Endothelial cell of umbilical vein (primary cell): ENCODE results near the gene ASIC4. TPM values are rescaled to one million over a fixed set of nuclear protein-coding genes. Genes with fewer than 3 reads are reported as not detected.

ENCODE experiments used
- BruUV-seq: library from RNA; stranded (reverse); fragments of 400-500 nt; replicated peaks from 2 replicates; lab custom pipeline; 2021; lab: Mats Ljungman, UMichigan
- CTCF ChIA-PET: fragments of 300-600, 350-600 bp; sonication (Branson Sonifier 250); formaldehyde crosslinking; loops from one replicate; lab custom pipeline; 2021; ENCODE audit warnings: antibody characterized with exemption, inconsistent platforms; lab: Charles Lee
- POLR2A ChIA-PET: fragments of 300-600, 350-600 bp; sonication (Branson Sonifier 250); formaldehyde crosslinking; loops from one replicate; lab custom pipeline; 2021; ENCODE audit warnings: antibody characterized with exemption, inconsistent platforms; lab: Charles Lee
- DNase-seq: peaks from one replicate; pipeline ENCODE4 v3.0.0-alpha.2; 2011; ENCODE audit warnings: low read depth, low spot score
- FAIRE-seq: peaks from 2 replicates; lab custom pipeline; 2011; peaks lifted over from hg19 to GRCh38; lab: Jason Lieb, UNC
- H2AFZ ChIP-seq: 2 replicates; pipeline ENCODE4 v1.6.0; 2012; ENCODE audit warnings: low read depth, low read length, control low read depth, inconsistent platforms
- H3K27ac ChIP-seq: 2 replicates; pipeline ENCODE4 v1.5.1; 2011; ENCODE audit warnings: low read depth, mild to moderate bottlenecking, control low read depth, low read length, moderate library complexity; ENCODE audit not compliant: insufficient read depth
- H3K27me3 ChIP-seq, 2 experiments: 2 replicates each; pipeline versions ENCODE4 v1.6.0 to v1.6.1; 2011; ENCODE audit warnings: low read length in 2 of 2, mixed read lengths in 1 of 2; ENCODE audit not compliant: control insufficient read depth in 2 of 2, insufficient read depth in 2 of 2
- H3K36me3 ChIP-seq, 2 experiments: 2 replicates in 1 of 2; 3 replicates in 1 of 2; pipeline ENCODE4 v1.5.1; 2011; ENCODE audit warnings: low read length in 2 of 2, mild to moderate bottlenecking in 1 of 2, moderate library complexity in 1 of 2; ENCODE audit not compliant: control insufficient read depth in 2 of 2, insufficient read depth in 2 of 2; ENCODE audit errors: extremely low read depth in 1 of 2
- H3K4me1 ChIP-seq: 3 replicates; pipeline ENCODE4 v1.5.1; 2011; ENCODE audit warnings: mild to moderate bottlenecking, low read length; ENCODE audit not compliant: control insufficient read depth, insufficient read depth; ENCODE audit errors: extremely low read depth
- H3K4me2 ChIP-seq: 2 replicates; pipeline ENCODE4 v1.6.1; 2011; ENCODE audit warnings: low read length, control low read depth, mixed read lengths; ENCODE audit not compliant: insufficient read depth
- H3K4me3 ChIP-seq, 3 experiments: fragments of 200-600 bp in 1 of 3; sonication (generic), shearing (Covaris generic) in 1 of 3; replicated peaks in 1 of 3; 2 replicates each; pipeline ENCODE4 v1.5.1; 2011 to 2016; ENCODE audit warnings: control low read depth in 3 of 3, low read length in 3 of 3, mild to moderate bottlenecking in 2 of 3, inconsistent platforms in 1 of 3, low read depth in 1 of 3, moderate library complexity in 1 of 3; ENCODE audit not compliant: insufficient read depth in 1 of 3
- H3K79me2 ChIP-seq: 2 replicates; pipeline ENCODE4 v1.6.0; 2012; ENCODE audit warnings: low read length, inconsistent platforms; ENCODE audit not compliant: control insufficient read depth, insufficient read depth
- H3K9ac ChIP-seq: replicated peaks from 2 replicates; pipeline ENCODE3; 2011; ENCODE audit warnings: low read length, control low read depth; ENCODE audit not compliant: insufficient read depth; ENCODE audit errors: extremely low read depth
- H3K9me1 ChIP-seq: replicated peaks from 3 replicates; pipeline ENCODE4 v1.6.0; 2011; ENCODE audit warnings: mild to moderate bottlenecking, low read length; ENCODE audit not compliant: control insufficient read depth, insufficient read depth; ENCODE audit errors: extremely low read depth
- H3K9me3 ChIP-seq: replicated peaks from 2 replicates; pipeline ENCODE4 v1.5.1; 2012; ENCODE audit warnings: low read length, inconsistent platforms; ENCODE audit not compliant: control insufficient read depth, insufficient read depth
- H4K20me1 ChIP-seq: replicated peaks from 2 replicates; pipeline ENCODE3; 2011; ENCODE audit warnings: mild to moderate bottlenecking, low read length; ENCODE audit not compliant: control insufficient read depth, insufficient read depth; ENCODE audit errors: extremely low read depth
- EZH2 ChIP-seq: IDR thresholded peaks from 2 replicates; pipeline ENCODE4 v1.6.1; 2012; ENCODE audit warnings: borderline replicate concordance, low read depth, mild to moderate bottlenecking, moderate library complexity, low read length, inconsistent platforms; ENCODE audit not compliant: severe bottlenecking
- FOS ChIP-seq: IDR thresholded peaks from 2 replicates; pipeline ENCODE4 v1.6.1; 2011; ENCODE audit warnings: mild to moderate bottlenecking, low read length, moderate library complexity, borderline replicate concordance; ENCODE audit not compliant: insufficient read depth
- GATA2 ChIP-seq: IDR thresholded peaks from 2 replicates; pipeline ENCODE4 v1.7.0; 2011; ENCODE audit warnings: low read depth, mild to moderate bottlenecking, moderate library complexity, mixed read lengths, low read length; ENCODE audit not compliant: insufficient read length, insufficient read depth
- JUN ChIP-seq: IDR thresholded peaks from 2 replicates; pipeline ENCODE4 v1.6.1; 2011; ENCODE audit warnings: borderline replicate concordance, low read depth; ENCODE audit not compliant: insufficient read length, insufficient read depth
- MYC ChIP-seq: IDR thresholded peaks from one replicate; pipeline ENCODE4 v1.6.1; 2011; ENCODE audit warnings: mild to moderate bottlenecking, low read depth, low read length
- POLR2A ChIP-seq: IDR thresholded peaks from 2 replicates; pipeline ENCODE4 v1.6.1; 2012; ENCODE audit warnings: low read depth, mild to moderate bottlenecking, control low read depth, low read length
- POLR2AphosphoS5 ChIP-seq: IDR thresholded peaks from 2 replicates; pipeline ENCODE4 v1.6.1; 2012; ENCODE audit warnings: low read depth, mild to moderate bottlenecking, control low read depth, low read length, moderate library complexity; ENCODE audit not compliant: insufficient read depth
- dilution Hi-C: fragments of 300-500 bp; cut with MboI; formaldehyde crosslinking; loops from one replicate; pipeline ENCODE4 v1.15.0; 2019; ENCODE audit warnings: low sequenced_read_pairs; ENCODE audit not compliant: extremely low pct_ligation_motif_present
- intact Hi-C: fragments of 100-400 bp; cut with micrococcal nuclease; formaldehyde crosslinking; loops from one replicate; pipeline ENCODE4 v1.10.0; 2022
- polyA plus RNA-seq, 4 experiments: library from polyadenylated mRNA; depleted of rRNA in 3 of 4; stranded (reverse) in 3 of 4; unstranded in 1 of 4; fragments of >200 nt; gene quantifications; 2 replicates each; pipeline versions ENCODE4 v1.2.1 to v1.2.3, GENCODE V29; 2011 to 2012; ENCODE audit warnings: missing spikeins in 1 of 4
- total RNA-seq: library from RNA; stranded (reverse); gene quantifications from 2 replicates; pipeline ENCODE4 v1.2.3, GENCODE V29; 2021
- TF ChIP-seq, protein P1 (sequence below): IDR thresholded peaks from 2 replicates; pipeline ENCODE4 v1.6.1; 2011; ENCODE audit not compliant: insufficient read depth, insufficient read length
- TF ChIP-seq, protein P2 (sequence below), 2 donors: IDR thresholded peaks; 1 replicate in 1 of 2; 2 replicates in 1 of 2; pipeline ENCODE4 v1.5.1; 2011; ENCODE audit warnings: low read length in 2 of 2, mild to moderate bottlenecking in 2 of 2, moderate library complexity in 2 of 2, control low read depth in 1 of 2, inconsistent platforms in 1 of 2, low read depth in 1 of 2; ENCODE audit not compliant: insufficient read depth in 1 of 2; ENCODE audit errors: extremely low read depth in 1 of 2

The ASIC4 gene
- total and polyA plus RNA-seq, 2 donors (not counting 3 experiments of a cell fraction or from before 2014, with no cell fraction given), result not detected

GRCh38 chr2:219545295-219545942 is 31.1 kb downstream of the ASIC4 start:
- Histone ChIP-seq H3K27me3 (peaks cover 23% of the 10 kb centered on the region in 2 experiments), H3K79me2 (no peaks in the 10 kb centered on the region), H3K27ac (no peak overlapping the region), H3K9me1 (no peaks in the 10 kb centered on the region), H3K9me3 (no peaks in the 10 kb centered on the region), H3K4me2 (no peak overlapping the region), H3K36me3 (no peaks in the 10 kb centered on the region), H3K4me1 (peaks cover 7% of the 10 kb centered on the region), H4K20me1 (no peaks in the 10 kb centered on the region), H3K4me3 (no peak overlapping the region), H2AFZ (no peak overlapping the region), H3K9ac (no peak overlapping the region)
- intact Hi-C loops (no loop called here), dilution Hi-C loops (no loop called here)
- POLR2A ChIA-PET, result no interaction called here
- BruUV-seq, result no TSS peak
- CTCF ChIA-PET, result interaction anchor here (1.3 to 4.5 kb wide), 2 partner anchors 15 kb away, joined by 7 to 25 read pairs; no protein-coding TSS in a partner anchor
- no peak for FAIRE-seq
- no peak for DNase-seq
- TF ChIP-seq POLR2AphosphoS5 (no peak), POLR2A (no peak), EZH2 (no peak), MYC (no peak), GATA2 (no peak), FOS (no peak), JUN (no peak)
- TF ChIP-seq, protein P1, sequence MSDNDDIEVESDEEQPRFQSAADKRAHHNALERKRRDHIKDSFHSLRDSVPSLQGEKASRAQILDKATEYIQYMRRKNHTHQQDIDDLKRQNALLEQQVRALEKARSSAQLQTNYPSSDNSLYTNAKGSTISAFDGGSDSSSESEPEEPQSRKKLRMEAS, result no peak
- TF ChIP-seq, protein P2, sequence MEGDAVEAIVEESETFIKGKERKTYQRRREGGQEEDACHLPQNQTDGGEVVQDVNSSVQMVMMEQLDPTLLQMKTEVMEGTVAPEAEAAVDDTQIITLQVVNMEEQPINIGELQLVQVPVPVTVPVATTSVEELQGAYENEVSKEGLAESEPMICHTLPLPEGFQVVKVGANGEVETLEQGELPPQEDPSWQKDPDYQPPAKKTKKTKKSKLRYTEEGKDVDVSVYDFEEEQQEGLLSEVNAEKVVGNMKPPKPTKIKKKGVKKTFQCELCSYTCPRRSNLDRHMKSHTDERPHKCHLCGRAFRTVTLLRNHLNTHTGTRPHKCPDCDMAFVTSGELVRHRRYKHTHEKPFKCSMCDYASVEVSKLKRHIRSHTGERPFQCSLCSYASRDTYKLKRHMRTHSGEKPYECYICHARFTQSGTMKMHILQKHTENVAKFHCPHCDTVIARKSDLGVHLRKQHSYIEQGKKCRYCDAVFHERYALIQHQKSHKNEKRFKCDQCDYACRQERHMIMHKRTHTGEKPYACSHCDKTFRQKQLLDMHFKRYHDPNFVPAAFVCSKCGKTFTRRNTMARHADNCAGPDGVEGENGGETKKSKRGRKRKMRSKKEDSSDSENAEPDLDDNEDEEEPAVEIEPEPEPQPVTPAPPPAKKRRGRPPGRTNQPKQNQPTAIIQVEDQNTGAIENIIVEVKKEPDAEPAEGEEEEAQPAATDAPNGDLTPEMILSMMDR (IDR thresholded peaks at IDR 0.05; ENCODE audit: extremely low read depth in 1 of 2, insufficient read depth in 1 of 2, low read depth in 1 of 2, low read length in 2 of 2), result no peak
